Lower leg skin (tissue), 3 donors: ENCODE results near the gene SETD3.

Experiments used
- POLR2A ChIP-seq, 2 donors: fragments of 450-650 bp; IDR thresholded peaks; one replicate each; pipeline ENCODE4 v1.6.1; 2016 to 2017; ENCODE audit warnings: antibody characterized with exemption in 2 of 2, mild to moderate bottlenecking in 1 of 2, moderate library complexity in 1 of 2
- TF ChIP-seq, protein P1 (sequence below), 3 donors: fragments of 450-650 bp; IDR thresholded peaks; one replicate each; pipeline ENCODE4 v1.5.1; 2016; ENCODE audit warnings: antibody characterized with exemption in 3 of 3, mild to moderate bottlenecking in 3 of 3, moderate library complexity in 2 of 3

DNA sequence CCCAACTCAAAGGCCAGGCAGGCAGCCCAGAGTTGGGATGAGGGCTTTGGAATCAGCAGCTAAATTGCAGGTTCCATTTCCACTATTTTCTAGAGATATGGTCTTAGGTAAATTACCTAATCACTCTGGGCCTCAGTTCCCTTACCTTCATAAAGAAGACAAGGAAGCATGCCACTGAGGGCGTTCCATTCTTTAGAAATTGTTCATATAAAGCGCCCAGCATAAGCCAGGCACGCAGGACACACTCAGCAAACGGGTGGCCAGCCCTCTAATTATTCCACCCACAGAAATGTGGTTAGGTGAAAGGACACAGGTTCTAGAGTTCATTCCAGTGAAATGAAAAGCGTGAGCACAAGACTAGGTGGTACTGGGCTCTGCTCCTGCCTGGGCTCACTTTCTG is 120.8 kb downstream of the SETD3 start:
- TF ChIP-seq, protein P1, sequence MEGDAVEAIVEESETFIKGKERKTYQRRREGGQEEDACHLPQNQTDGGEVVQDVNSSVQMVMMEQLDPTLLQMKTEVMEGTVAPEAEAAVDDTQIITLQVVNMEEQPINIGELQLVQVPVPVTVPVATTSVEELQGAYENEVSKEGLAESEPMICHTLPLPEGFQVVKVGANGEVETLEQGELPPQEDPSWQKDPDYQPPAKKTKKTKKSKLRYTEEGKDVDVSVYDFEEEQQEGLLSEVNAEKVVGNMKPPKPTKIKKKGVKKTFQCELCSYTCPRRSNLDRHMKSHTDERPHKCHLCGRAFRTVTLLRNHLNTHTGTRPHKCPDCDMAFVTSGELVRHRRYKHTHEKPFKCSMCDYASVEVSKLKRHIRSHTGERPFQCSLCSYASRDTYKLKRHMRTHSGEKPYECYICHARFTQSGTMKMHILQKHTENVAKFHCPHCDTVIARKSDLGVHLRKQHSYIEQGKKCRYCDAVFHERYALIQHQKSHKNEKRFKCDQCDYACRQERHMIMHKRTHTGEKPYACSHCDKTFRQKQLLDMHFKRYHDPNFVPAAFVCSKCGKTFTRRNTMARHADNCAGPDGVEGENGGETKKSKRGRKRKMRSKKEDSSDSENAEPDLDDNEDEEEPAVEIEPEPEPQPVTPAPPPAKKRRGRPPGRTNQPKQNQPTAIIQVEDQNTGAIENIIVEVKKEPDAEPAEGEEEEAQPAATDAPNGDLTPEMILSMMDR (IDR thresholded peaks at IDR 0.05) = no peak
- TF ChIP-seq POLR2A (IDR thresholded peaks at IDR 0.05) = no peak
